Neural progenitor cell (in vitro differentiated cells): ENCODE data around the gene FFAR2. TPM values are rescaled to one million over a fixed set of nuclear protein-coding genes. Genes with fewer than 3 reads are reported as not detected.

Experiments
- DNase-seq: peaks from one replicate; pipeline ENCODE4 v3.0.0-alpha.2; 2016; ENCODE audit warnings: low spot score
- H2AFZ ChIP-seq: fragments of 200-600 bp; sonication (generic); replicated peaks from 2 replicates; pipeline ENCODE4 v1.6.1; 2016; ENCODE audit warnings: antibody characterized with exemption
- H3F3A ChIP-seq: fragments of 200-600 bp; sonication (generic); 2 replicates; pipeline ENCODE4 v1.6.1; 2016; ENCODE audit warnings: antibody characterized with exemption, low read depth
- H3K27ac ChIP-seq: fragments of 200-600 bp; sonication (generic); 2 replicates; pipeline ENCODE4 v1.5.1; 2016; ENCODE audit warnings: mild to moderate bottlenecking
- H3K27me3 ChIP-seq: fragments of 200-600 bp; sonication (generic); 2 replicates; pipeline ENCODE4 v1.6.1; 2016; ENCODE audit warnings: mild to moderate bottlenecking, moderate library complexity
- H3K36me3 ChIP-seq: fragments of 200-600 bp; sonication (generic); 2 replicates; pipeline ENCODE4 v1.5.1; 2016
- H3K4me1 ChIP-seq: fragments of 200-600 bp; sonication (generic); 2 replicates; pipeline ENCODE4 v1.6.1; 2016; ENCODE audit warnings: mixed run types
- H3K4me2 ChIP-seq: fragments of 200-600 bp; sonication (generic); 2 replicates; pipeline ENCODE4 v1.6.1; 2016
- H3K4me3 ChIP-seq: fragments of 200-600 bp; sonication (generic); 2 replicates; pipeline ENCODE4 v1.5.1; 2016
- H3K79me2 ChIP-seq: fragments of 200-600 bp; sonication (generic); 2 replicates; pipeline ENCODE4 v1.6.1; 2016; ENCODE audit warnings: low read depth
- H3K9ac ChIP-seq: fragments of 200-600 bp; sonication (generic); 2 replicates; pipeline ENCODE4 v1.6.1; 2016
- H3K9me3 ChIP-seq: fragments of 200-600 bp; sonication (generic); 2 replicates; pipeline ENCODE4 v1.5.1; 2016; ENCODE audit warnings: low read depth
- H4K20me1 ChIP-seq: fragments of 200-600 bp; sonication (generic); 2 replicates; pipeline ENCODE4 v1.6.1; 2016; ENCODE audit warnings: low read depth
- H3K27ac Mint-ChIP-seq: 3 replicates; pipeline ENCODE4 v1.8.0; 2021; ENCODE audit warnings: mixed read lengths
- H3K27me3 Mint-ChIP-seq: 2 replicates; pipeline ENCODE4 v1.8.0; 2022; ENCODE audit warnings: low read depth, mild to moderate bottlenecking, inconsistent platforms, moderate library complexity, mixed read lengths; ENCODE audit not compliant: insufficient read depth
- H3K36me3 Mint-ChIP-seq: 3 replicates; pipeline ENCODE4 v1.8.0; 2021; ENCODE audit warnings: mixed read lengths
- H3K4me1 Mint-ChIP-seq: 3 replicates; pipeline ENCODE4 v1.8.0; 2021; ENCODE audit warnings: mixed read lengths
- H3K4me3 Mint-ChIP-seq: 3 replicates; pipeline ENCODE4 v1.8.0; 2021; ENCODE audit warnings: mild to moderate bottlenecking, moderate library complexity, mixed read lengths
- H3K9me3 Mint-ChIP-seq: 3 replicates; pipeline ENCODE4 v1.8.0; 2020; ENCODE audit warnings: mixed read lengths
- EZH2 ChIP-seq: fragments of 200-600 bp; sonication (generic); IDR thresholded peaks from 2 replicates; pipeline ENCODE4 v1.6.1; 2017; ENCODE audit warnings: antibody characterized with exemption, mild to moderate bottlenecking, moderate library complexity
- EZH2phosphoT487 ChIP-seq: fragments of 200-600 bp; sonication (generic); IDR thresholded peaks from 2 replicates; pipeline ENCODE4 v1.6.1; 2017; ENCODE audit warnings: antibody characterized with exemption
- total RNA-seq: library from RNA; depleted of rRNA; stranded (reverse); fragments of >200 nt; gene quantifications from 2 replicates; pipeline ENCODE4 v1.2.3, GENCODE V29; 2015; ENCODE audit warnings: low replicate concordance
- TF ChIP-seq, protein P1 (sequence below): fragments of 200-600 bp; sonication (generic); IDR thresholded peaks from 2 replicates; pipeline ENCODE4 v1.5.1; 2017; ENCODE audit warnings: antibody characterized with exemption, mild to moderate bottlenecking

Gene FFAR2
- total RNA-seq, 1 donor from 2014 or later: not detected

DNA sequence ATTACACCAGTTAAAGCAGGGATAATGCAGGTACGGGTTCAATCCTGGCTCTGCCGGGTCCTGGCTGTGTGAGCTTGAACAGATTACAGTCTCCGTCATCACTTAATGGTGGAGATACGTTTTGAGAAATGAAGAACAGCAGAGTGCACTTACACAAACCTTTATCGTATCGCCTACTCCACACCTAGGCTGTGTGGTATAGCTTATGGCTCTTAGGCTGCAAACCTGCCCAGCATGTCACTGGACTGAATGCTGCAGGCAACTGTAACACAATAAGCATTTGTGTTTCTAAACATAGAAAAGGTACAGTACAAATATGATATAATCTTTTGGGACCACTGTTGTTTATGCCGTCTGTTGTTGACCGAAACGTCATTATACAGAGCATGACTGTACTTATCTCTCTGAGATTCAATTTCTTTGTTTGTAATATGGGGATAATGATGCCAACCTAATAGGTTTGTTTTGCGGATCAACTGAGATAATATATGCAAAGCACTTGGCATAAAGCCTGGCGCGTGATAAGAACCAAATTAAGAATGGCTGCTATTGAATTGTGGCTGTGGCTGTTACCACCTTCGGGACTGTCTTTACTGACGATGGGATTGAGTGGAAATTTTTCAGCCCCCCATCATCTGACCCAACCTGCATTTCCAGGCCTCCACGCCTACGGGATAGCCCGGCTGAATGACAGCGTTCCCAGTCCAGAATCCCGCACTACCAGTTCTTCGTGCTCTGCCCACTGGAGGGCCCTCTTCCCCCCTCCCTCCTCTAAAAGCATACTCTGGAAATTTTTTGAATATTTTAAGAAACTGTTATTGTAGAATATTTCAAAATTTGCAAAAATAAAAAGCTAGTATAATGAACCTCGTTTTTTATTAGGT lies 31.0 kb downstream of the FFAR2 start:
- Histone ChIP-seq H3K4me2 (no peak overlapping the region), H3F3A (no peaks in the 10 kb centered on the region), H3K9me3 (no peaks in the 10 kb centered on the region), H3K9ac (no peak overlapping the region), H3K27me3 (no peaks in the 10 kb centered on the region), H3K27ac (no peak overlapping the region), H3K36me3 (no peaks in the 10 kb centered on the region), H3K79me2 (no peaks in the 10 kb centered on the region), H3K4me1 (no peaks in the 10 kb centered on the region), H4K20me1 (no peaks in the 10 kb centered on the region), H3K4me3 (no peak overlapping the region), H2AFZ (no peak overlapping the region)
- Mint-ChIP-seq H3K27ac (no peak overlapping the region), H3K9me3 (no peaks in the 10 kb centered on the region), H3K36me3 (no peaks in the 10 kb centered on the region), H3K4me1 (no peaks in the 10 kb centered on the region), H3K4me3 (no peak overlapping the region), H3K27me3 (peaks cover 7% of the 10 kb centered on the region)
- TF ChIP-seq, protein P1, sequence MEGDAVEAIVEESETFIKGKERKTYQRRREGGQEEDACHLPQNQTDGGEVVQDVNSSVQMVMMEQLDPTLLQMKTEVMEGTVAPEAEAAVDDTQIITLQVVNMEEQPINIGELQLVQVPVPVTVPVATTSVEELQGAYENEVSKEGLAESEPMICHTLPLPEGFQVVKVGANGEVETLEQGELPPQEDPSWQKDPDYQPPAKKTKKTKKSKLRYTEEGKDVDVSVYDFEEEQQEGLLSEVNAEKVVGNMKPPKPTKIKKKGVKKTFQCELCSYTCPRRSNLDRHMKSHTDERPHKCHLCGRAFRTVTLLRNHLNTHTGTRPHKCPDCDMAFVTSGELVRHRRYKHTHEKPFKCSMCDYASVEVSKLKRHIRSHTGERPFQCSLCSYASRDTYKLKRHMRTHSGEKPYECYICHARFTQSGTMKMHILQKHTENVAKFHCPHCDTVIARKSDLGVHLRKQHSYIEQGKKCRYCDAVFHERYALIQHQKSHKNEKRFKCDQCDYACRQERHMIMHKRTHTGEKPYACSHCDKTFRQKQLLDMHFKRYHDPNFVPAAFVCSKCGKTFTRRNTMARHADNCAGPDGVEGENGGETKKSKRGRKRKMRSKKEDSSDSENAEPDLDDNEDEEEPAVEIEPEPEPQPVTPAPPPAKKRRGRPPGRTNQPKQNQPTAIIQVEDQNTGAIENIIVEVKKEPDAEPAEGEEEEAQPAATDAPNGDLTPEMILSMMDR: peak; percentile 33
- TF ChIP-seq EZH2 (no peak), EZH2phosphoT487 (no peak)
- no peak for DNase-seq

DNA sequence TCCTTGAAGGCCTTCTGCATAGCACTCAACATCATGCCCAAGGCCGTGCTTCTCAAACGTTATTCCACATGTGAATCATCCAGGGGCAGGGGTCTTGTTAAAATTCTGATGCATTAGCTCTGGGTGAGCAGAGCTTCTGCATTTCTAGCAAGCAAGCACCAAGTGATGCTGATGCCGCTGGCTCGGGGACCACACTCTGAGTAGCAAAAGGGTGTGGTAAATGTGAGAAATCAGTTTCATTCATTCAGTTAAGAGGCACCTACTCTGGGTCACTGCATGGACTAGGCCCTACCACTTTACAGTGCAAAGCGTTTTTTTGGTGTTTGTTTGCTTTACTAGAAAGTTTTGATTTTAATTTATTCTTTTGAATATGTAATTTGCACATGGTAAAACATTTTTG lies 35.0 kb downstream of the FFAR2 start:
- H3K27ac Mint-ChIP-seq: no peak overlapping the region
- no peaks in the 10 kb centered on the region for H3K9me3 ChIP-seq
- H2AFZ ChIP-seq: no peak overlapping the region
- no peaks in the 10 kb centered on the region for H3K4me1 Mint-ChIP-seq
- no peaks in the 10 kb centered on the region for H4K20me1 ChIP-seq
- H3K4me3 ChIP-seq: no peak overlapping the region
- no peak overlapping the region for H3K4me2 ChIP-seq
- no peaks in the 10 kb centered on the region for H3K36me3 Mint-ChIP-seq
- DNase-seq: no peak
- no peaks in the 10 kb centered on the region for H3F3A ChIP-seq
- no peak overlapping the region for H3K4me3 Mint-ChIP-seq
- H3K27ac ChIP-seq: no peak overlapping the region
- no peaks in the 10 kb centered on the region for H3K79me2 ChIP-seq
- H3K27me3 ChIP-seq: no peaks in the 10 kb centered on the region
- no peaks in the 10 kb centered on the region for H3K9me3 Mint-ChIP-seq
- no peak overlapping the region for H3K9ac ChIP-seq
- TF ChIP-seq, protein P1: no peak
- TF ChIP-seq EZH2: no peak
- H3K4me1 ChIP-seq: no peaks in the 10 kb centered on the region
- peaks cover 8% of the 10 kb centered on the region for H3K27me3 Mint-ChIP-seq
- H3K36me3 ChIP-seq: no peaks in the 10 kb centered on the region

DNA sequence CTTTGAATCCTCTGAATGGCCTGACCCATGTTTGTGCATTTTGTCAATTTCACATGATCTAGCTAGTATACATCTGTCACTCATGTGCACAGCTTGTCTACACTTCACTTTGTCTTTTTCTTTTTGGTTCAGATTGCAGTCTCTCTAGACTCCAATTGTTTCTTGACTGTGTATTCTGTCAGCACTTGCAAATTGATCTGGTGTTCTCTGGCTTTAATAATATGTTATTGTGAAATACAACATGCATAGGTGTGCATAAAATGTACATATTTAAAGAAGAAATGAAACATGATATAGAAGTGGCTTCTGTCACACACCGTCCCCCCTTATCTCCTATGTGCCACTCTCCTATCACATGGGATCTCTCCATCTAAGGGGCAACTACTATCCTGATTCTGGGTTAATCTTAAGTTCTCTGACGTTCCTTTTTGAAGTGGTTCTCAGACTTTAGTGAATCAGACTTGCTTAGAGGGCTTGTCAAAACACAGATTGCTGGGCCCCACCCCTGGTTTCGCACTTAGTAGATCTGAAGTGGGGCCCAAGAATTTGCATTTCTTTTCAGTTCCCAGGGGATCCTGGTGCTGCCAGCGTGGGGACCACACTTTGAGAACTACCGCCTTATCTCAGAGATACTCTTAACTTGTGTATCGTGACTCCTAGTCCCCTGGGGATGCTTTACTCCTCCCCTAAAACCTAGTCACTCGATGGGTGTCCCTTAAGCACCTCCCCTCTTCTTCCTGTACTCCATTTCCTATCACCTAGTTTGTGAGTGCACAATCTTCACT lies 36.4 kb downstream of the FFAR2 start:
- Histone ChIP-seq H3F3A (no peaks in the 10 kb centered on the region), H3K9ac (no peak overlapping the region), H3K4me2 (no peak overlapping the region), H3K4me1 (no peaks in the 10 kb centered on the region), H3K79me2 (no peaks in the 10 kb centered on the region), H2AFZ (no peak overlapping the region), H3K27ac (no peak overlapping the region), H4K20me1 (no peaks in the 10 kb centered on the region), H3K9me3 (no peaks in the 10 kb centered on the region), H3K36me3 (no peaks in the 10 kb centered on the region), H3K27me3 (no peaks in the 10 kb centered on the region), H3K4me3 (no peak overlapping the region)
- Mint-ChIP-seq H3K4me3 (no peak overlapping the region), H3K4me1 (no peaks in the 10 kb centered on the region), H3K27me3 (peaks cover 8% of the 10 kb centered on the region), H3K36me3 (no peaks in the 10 kb centered on the region), H3K9me3 (no peaks in the 10 kb centered on the region), H3K27ac (no peak overlapping the region)
- DNase-seq: no peak
- TF ChIP-seq EZH2: no peak
- no peak for TF ChIP-seq EZH2phosphoT487
- TF ChIP-seq, protein P1: no peak
